ENCODE results near the gene NFKBIZ.

Gene NFKBIZ

DNA sequence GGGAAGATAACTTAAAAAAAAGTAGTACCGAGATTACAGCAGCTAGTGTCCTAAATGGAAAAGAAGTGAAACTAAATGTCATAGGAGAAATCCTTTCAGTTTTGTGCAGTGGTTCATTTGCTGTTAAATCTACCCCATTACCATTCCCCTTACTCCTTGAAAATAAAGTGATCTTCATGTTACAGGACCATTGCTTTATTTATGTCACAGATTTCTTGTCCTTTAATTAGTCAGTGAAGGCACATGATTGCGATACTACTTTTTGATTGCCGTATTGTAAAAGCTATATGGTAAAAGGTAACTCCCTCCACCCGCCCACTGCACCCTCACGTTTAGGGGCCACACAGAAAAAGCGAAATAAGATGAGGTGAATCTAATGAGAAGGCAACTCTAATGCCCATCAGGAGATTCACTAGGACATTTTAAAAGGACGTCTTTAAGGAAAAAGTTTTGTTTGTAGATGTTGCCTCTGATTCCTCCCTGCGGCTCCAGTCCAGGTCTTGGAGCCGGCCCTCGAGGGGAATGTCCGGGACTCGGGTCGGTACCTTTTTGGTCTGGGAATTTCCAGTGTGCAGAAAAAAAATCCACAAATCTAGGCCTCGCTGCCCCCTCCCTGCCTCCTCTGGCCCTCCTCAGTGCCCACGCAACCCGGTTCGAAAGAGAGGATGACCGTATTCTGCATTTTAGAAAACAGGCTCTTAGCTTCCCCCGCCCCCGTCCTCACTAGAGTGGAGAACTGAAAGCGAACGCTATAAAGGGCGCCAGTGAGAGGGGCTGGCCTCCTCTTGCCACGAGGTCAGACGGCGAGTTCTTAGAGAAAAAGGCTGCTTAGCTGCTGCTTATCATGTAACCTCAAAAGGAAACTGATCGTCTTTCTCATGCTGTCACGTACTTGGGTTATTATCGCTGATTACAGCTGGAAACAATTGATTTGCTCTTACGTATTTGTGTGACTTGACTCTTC lies 21.8 kb upstream of the NFKBIZ start:
- peak; percentile 93 for DNase-seq

DNA sequence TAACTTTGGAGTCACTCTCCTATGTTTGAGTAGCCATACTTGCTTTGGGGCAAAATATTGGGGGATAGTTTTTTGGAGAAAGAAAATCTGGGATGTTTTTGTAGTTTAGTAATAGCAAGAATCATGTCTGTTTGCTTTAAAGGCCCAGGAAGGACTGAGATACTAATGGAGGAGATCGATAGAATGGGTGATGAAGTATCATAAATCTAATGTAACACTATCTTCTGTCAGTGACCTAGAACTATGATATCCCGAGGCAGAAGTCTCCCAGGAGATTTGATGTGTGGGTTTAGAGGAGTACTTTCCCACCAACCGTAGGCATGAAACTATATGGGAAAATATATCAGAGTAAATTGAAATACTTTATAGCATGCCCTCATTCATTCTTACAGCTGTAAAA lies 21.0 kb upstream of the NFKBIZ start:
- no peak for DNase-seq

DNA sequence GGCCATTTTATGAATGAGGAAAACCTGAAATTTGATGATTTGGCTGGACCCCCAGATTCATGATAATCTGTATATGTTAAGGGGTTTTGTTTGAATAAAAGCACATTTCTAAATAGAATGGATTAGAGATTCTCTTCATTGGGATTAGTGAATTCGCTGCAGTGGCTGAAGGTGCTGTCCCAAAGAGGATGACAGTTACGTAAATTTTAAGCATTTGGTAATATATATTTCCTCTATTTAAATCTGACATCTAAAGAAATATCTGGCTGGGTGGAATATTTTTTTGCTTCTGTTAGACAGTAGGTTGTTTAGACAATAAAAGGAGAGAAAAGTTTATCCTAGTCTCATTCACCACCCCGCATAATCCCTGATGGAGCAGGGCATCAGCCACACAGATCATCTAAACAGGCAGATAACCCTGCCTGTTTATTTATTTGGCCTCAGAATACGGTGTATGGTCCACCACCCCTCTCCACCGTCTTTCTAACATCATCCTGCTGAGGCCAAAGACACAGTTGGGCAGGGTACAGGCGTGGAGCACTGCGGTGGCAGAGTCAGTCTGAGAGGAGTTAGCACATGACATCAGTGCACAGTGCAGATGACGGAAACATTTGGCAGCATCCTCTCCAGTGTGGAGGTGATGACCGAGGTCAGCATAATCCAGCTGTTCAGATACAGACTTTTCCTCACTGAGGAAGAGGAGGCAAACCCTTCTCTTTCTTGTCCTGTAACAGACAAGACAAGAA lies 20.4 kb upstream of the NFKBIZ start:
- peak; percentile 68 for DNase-seq

DNA sequence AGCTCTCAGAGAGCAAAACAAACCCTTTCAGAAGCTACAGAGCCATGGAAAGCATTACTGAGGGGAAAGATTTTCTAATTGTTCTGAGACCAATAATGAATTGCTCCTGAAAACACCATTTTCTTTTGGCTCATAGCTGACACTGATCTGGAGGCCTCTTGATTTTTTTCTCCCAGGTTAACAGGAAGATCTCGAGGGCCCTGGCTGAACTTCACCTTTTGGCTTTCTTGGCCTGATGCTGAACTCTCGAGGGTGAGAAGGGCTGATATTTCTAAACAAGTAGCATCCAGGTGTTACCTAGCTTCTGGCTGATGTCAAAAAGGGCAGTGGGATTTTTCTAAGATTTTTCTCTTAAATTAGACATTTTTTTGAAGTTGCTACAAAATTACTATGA lies 19.9 kb upstream of the NFKBIZ start:
- no peak for DNase-seq

DNA sequence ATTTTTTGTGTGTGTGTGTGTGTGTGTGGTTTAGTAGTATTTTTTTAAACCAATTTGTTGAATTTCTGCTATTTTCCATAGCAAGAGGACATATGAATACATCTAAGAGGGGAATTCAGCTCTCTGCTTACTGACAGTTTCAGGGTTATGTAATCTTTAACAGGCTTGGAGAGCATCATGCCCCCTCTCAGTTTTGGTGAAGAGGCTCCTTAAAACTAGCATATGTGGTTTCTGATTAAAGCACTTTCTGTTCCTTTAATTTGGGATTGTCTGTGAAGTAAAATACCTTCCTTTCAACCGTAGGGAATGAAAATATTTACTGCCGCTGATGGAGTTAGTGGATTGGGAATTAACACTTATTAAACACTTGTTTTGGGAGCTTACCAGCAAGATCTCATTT lies 19.4 kb upstream of the NFKBIZ start:
- no peak for DNase-seq

DNA sequence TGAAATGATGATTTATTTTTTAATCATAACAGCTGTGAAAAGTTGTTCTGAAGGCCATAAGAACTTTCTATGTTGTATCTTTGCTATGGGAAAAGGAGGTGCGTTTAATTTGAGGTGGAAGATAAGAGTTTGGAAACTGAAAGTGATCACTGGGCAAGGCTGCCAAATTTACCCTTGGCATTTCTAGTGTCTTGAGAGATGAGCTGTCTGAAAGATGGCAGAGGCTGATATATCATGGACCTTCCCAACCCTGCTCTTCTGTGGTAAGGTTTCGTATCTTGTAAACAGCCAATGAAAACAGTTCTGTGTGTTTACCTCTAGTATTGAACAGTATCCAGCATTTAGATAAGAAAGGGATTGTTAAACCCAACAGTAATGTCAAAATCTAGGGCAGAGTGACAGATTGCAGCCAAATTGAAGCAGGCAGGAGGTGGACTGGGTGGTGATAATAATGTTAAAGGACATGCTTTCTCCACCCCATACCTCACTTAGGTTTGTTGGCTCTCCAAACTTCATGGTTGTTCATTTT lies 15.8 kb upstream of the NFKBIZ start:
- no peak for DNase-seq

DNA sequence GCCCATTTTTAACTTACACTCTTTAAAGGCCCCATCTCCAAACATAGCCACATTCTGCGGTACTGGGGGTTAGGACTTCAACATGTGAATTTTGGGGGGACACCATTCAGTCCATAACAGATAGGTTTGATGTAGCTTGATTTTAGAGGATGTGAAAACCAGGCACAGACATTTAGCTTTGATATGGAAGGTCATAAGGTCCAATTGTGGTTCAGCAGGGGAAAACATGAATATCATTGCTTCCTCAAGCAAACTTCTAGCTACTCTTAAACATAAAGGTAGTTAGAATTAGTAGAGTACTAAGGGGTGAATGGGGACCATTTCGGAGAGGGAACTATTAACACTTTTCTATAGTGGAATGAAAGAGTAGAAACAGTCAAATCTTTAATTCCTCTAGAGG lies 13.6 kb upstream of the NFKBIZ start:
- no peak for DNase-seq

DNA sequence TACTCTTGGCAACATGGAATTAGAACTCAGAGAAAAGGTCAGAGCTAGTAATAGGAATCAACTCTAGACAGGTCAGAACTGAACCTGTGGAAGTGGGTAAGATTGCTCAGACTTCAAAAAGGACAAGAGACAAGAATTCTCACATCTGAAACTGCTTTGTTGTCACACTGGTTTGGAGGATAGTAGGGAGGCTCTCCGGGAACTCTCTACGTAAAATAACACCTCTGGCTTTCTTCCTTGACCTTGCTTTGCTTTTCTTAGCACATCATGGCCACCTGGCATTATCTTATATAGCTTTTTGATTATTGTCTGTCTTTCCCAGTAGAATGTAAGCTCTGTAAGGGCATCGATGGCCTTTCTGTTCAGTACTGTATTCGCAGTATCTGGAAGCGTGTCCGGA lies 13.2 kb upstream of the NFKBIZ start:
- no peak for DNase-seq

DNA sequence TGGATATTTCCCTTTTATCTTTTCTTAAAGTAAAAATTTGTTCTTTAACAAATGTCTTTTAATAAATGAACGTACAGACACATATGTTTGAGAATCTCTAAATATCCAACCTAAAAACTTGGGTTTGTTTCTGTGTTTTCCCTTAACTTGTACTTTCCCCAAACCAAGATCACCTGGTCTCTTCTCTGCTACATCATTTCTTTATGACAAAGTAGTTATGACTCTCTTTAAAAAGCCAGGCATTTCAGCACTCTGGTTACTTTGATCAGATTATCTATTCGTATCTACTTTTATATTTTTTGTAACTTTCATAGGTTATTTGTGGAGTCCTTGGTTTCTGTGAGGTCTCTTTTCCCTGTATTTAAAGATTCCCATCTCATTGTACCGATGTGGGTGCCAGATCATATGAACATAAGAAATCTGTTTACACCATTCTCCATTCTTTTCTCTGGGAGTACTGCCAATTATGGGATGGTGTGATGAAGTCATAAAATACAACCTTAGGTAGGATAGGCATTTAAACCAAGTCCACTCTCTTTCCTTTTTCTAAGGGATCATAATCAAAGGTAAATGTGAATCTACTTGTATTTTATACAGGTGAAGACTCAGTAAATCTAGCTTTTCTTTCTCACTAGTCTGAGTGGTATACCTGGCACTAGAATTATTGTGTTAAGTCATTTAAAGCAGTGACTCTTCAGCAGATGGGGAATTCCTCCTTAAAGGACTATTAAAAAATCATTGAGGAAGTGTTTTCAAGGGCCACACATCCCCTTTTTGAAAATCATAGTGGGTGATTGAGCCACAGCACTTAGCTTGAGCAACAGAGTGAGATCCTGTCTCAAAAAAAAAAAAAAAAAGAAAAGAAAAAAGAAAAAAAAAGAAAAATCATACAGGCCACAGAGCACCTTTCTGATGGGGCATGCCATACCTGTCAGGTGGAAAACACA lies 12.4 kb upstream of the NFKBIZ start:
- DNase-seq = no peak

DNA sequence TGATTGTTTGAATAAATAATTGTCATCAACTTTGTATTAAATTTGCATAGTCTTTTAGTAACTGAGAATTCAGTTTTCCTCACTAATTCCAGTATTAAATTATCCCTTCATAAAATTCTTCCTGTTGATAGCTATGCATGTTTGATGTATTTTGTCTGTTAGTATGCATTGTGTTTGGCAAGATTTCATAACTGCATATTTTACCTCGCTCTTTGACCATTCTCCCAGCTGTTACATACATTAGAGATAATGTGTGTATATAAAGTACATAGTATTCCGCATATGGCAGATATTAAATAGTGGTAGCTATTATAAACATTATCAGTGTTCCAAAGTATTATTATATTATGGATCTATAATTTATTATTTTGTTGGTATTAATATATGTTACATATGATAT lies 10.6 kb upstream of the NFKBIZ start:
- no peak for DNase-seq

DNA sequence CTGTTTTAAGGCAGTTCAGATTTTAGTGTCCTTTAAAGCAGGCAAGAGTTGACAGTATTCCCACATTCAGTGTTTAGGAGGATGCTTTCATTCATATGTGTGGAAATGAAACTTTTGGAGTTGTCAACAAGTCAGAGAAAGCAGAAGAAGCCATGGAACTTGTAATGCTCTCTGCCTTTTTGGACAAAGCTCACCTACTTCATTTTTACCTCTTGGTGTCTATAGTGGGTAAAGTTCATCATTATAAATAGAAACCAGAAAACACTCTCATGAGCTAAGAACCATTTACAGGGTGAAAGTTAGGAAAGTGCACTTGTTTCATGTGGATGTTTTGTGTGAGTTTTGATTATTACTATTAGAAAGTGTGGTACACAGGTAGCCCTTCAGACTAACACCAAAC lies 9.2 kb upstream of the NFKBIZ start:
- DNase-seq = no peak

DNA sequence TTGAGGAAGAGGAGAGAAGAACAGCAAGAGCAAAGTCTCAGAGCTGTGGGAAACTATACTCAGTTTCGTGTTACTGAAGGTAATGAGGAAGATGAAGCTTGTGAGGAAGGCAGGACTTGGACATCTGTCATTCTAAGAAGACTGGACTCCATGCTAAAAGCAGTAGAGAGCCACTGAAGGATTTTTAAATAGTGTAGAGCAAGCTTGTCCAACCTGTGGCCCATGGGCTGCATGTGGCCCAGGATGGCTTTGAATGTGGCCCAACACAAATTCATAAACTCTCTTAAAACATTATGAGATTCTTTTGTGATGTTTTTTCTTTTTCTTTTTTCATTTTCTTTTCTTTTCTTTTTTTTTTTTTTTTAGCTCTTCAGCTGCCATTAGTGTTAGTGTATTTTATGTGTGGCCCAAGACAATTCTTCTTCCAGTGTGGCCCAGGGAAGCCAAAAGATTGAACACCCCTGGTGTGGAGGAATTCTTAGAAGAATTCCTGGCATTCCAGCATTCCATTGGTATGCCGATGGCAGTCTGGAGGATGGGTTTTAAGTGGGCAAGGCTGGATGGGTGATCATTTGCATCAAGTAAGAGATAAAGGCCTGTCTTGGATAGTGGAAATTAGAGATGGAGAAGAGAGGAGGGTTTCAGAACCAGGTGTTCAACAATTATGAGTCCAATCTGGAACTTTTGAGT lies 6.9 kb upstream of the NFKBIZ start:
- no peak for DNase-seq

DNA sequence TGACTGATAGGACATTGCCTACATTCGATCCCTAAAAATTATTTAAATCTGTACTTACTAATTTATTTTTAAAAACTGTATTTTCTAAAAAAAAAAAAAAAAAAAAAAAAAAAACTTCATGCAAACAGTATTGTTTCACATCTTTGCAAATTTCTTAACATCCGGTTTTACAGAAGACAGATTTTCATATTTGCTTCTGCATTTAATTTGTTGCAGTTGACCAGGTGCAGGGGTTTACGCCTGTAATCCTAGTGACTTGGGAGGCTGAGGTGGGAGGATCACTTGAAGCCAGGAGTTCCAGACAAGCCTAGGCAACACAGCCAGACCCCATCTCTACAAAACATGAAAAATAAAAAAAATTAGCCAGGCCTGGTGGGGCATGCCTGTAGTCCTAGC lies 6.4 kb upstream of the NFKBIZ start:
- DNase-seq = no peak

DNA sequence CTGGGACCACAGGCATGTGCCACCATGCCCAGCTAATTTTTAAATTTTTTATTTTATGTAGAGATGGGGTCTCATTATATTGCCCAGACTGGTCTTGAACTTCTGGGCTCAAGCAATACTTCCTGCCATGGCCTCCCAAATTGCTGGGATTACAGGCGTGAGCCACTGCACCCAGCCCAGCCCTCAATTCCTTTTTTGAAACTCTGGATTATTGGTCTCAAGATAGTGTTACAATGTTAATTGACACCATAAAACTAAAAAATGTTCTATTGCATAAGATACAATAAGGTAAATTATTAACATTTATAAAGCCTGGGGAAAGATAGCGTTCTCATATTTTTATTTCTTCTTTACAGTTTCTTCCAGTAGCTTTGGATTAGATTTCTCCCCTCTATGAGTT lies 3.9 kb upstream of the NFKBIZ start:
- DNase-seq = no peak

DNA sequence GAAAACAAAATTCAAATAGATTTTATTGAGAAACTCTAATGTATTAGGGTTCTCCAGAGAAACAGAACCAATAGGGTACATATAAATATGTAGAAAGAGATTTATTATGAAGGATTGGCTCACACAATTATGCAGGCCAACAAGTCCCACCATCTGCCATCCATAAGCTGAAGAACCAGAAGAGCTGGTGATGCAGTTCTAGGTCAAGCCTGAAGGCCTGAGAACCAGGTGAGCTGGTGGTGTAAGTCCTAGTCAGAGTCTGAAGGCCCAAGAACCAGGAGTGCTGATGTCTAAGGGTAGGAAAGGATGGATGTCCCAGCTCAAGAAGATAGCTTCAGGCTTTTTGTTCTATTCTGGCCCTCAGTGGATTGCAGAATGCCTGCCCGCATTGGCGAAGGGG lies 2.6 kb upstream of the NFKBIZ start:
- no peak for DNase-seq

DNA sequence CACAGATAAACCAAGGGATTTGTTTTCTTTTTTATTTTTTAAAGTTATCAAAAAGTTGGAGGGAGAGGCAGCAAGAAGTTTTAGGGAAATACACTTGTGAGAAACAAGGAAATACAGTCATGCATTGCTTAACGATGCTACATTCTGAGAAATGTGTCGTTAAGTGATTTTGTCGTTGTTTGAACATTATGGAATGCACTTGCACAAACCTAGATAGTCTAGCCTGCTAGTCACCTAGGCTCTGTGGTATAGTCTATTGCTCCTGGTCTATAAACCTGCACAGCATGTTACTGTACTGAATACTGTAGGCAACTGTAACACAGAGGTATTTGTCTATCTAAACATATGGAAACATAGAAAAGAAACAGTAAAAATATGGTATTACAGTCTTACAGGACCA lies 2.0 kb upstream of the NFKBIZ start:
- no peak for DNase-seq

DNA sequence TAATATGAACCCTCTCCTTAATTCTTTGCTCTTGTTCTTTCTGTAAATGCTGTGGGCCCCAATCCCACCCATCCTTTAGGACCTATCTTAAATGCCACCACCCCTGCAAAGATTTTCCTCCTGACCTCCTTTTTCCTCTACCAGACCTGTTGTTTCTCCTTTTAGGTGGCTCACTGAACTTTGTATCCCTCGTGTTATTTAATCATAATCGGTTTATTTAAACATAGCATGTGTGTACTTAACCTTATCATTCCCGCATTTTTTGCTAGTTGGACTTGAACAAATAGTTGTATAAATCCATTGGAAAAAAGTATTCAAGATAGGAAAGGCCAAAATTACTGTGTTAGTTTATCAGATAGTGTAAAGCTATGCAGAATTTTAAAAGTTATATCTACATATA lies 988 bp upstream of the NFKBIZ start:
- DNase-seq = no peak

DNA sequence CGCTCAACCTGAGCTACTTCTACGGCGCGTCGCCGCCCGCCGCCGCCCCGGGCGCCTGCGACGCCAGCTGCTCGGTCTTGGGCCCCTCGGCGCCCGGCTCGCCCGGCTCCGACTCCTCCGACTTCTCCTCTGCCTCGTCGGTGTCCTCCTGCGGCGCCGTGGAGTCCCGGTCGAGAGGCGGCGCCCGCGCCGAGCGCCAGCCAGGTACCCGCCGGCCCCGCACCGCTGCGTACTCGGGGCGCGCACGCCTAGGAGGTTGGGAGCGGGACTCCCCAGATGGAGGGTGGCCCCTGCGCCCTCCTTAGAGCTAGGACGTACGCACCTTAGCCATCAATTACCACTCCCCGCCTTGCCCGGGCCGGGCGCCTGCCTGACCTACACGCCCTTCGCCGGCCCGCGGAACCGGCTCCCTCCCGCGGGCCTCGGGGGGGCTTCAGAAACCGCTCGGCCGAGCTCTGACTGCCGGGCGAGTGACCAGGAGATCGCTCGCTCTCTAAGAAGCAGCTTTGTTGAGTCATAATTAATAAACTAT lies 466 bp downstream of the NFKBIZ start:
- peak; percentile 68 for DNase-seq

DNA sequence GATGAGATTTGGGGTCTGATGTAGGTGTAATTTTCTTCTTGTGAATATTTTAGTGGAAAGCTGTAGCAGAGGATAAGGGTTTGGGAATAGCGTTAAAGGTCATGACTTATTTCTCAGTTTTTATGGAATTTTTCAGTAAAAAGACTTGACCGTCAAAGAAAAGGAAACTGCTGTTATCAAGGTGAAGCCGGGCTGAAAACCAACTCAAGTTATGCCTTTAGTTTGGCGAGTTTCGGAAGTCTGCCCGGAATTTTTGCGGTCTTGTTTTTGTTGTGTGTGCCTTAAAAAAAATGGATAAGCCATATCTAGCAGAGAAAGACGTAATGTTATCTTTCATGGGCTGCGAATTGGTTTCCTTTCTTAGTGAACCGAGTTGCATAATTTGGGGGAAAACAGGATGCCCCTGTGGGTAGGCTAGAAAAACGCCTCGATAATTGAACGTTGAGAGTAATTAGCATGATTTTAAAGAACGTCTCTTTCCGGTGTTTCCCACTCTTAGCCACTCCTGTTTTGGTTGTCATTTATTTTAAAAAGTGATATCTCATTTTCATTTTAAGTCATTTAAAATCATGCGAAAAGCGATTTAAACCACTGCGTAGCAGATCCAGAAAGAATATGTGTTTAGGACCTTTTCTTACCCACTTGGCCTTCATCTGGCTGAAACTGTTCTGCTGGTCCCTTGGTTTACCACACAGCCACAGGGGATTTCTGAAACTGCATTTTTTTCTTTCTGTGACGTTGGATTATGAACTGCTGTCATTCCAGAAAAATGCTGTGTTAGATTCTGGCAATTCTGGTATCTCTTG lies 1.1 kb downstream of the NFKBIZ start:
- DNase-seq = peak; percentile 61

DNA sequence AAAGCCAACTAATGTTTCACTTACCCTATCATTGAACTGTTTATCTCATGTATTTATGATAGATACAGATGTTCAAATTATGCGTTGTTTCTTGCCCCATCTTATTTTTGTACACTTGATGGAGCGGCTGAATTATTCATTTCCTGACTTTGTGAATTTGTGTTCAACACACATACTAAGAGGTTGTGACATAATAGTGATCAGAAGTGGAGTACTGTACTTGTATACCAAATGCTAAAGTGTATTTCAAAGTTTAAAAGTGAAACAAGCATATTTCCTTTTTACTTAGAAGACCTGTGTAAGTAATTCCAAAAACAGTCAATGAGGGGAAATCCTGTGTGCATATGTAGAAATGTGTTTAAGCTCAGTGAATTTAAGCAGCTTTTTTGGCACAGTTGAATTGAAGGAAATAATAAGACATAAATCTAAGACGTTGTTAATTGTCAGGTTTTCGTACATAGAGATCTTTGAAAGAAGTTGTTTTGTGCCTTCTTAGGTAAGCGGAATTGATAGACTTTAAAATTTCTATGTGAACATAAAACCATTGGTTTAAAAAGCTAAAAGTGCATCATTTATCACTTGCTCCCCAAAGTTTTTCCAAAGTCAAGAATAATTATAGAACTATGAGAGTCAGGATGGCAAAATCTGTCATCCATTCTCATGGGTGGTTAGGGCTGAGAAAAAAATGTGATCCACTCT lies 1.9 kb downstream of the NFKBIZ start:
- no peak for DNase-seq

Data from stimulated activated CD4-positive, alpha-beta T cell treated with anti-CD3 and anti-CD28 coated beads, Interleukin-15, amount 100 ng/mL, for 24 hours (primary cell).